Spinal cord (tissue), 10 donors: Measurements from ENCODE around the gene EPHB2. TPM values are rescaled to one million over a fixed set of nuclear protein-coding genes. Genes with fewer than 3 reads are reported as not detected.
A peak's percentile ranks its signal among the peaks of the same experiment; 100 is the strongest.

Experiments
- DNase-seq, 6 donors: peaks; one replicate each; pipeline versions ENCODE4 v3.0.0 to v3.0.0-alpha.2; 2013 to 2015; ENCODE audit warnings: low spot score in 6 of 6, low read depth in 4 of 6
- H3K27ac ChIP-seq: one replicate; pipeline ENCODE4 v1.5.1; 2013; ENCODE audit warnings: low read depth, low read length, control low read depth
- H3K27me3 ChIP-seq: one replicate; pipeline ENCODE4 v1.6.1; 2013; ENCODE audit warnings: low read length; ENCODE audit not compliant: control insufficient read depth, insufficient read depth
- H3K36me3 ChIP-seq: one replicate; pipeline ENCODE4 v1.6.1; 2013; ENCODE audit warnings: low read length; ENCODE audit not compliant: control insufficient read depth, insufficient read depth
- H3K4me1 ChIP-seq: one replicate; pipeline ENCODE4 v1.6.1; 2013; ENCODE audit warnings: low read length; ENCODE audit not compliant: control insufficient read depth, insufficient read depth
- H3K4me3 ChIP-seq: one replicate; pipeline ENCODE4 v1.5.1; 2013; ENCODE audit warnings: low read depth, low read length, control low read depth
- H3K9me3 ChIP-seq: one replicate; pipeline ENCODE4 v1.6.1; 2013; ENCODE audit warnings: low read length; ENCODE audit not compliant: control insufficient read depth, insufficient read depth
- WGBS: methylation state at CpG from one replicate; pipeline ENCODE4 v1.1.5; 2013; ENCODE audit warnings: missing lambda C conversion rate; ENCODE audit not compliant: insufficient coverage; 5-methylcytosine and 5-hydroxymethylcytosine counted together
- polyA plus RNA-seq, 2 donors: library from polyadenylated mRNA; unstranded; fragments of 120-200 nt; gene quantifications; one replicate each; pipeline ENCODE4 v1.2.1, GENCODE V29; 2013; ENCODE audit not compliant: insufficient read length in 2 of 2
- total RNA-seq, 2 donors: library from RNA; depleted of rRNA in 1 of 2; stranded (reverse); fragments of 120-200 nt in 1 of 2; fragments of >200 nt in 1 of 2; gene quantifications; one replicate each; pipeline versions ENCODE4 v1.2.3 to v1.2.4, GENCODE V29; 2013 to 2014
- donor health status: healthy.

Gene EPHB2
- total and polyA plus RNA-seq, 4 donors: 22.2 to 44.4 (median 33.3) TPM

DNA sequence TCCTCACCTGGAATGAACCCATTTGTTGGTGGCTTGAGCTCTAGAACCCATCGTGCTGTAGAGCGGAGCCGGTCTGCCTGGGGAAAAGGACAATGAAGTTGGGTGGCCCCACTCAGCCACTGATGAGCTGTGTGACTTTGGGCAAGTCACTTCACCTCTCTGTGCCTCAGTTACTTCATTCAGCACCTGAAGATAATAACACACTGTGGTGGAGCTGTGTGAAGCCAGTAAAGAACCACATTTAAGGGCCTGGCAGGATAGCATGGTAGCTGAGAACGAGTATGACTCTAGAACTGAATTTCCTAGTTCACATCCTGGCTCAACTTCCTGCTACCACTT, 37.1 kb downstream of the EPHB2 start:
- Histone ChIP-seq H3K9me3 (no peaks in the 10 kb centered on the region), H3K27ac (no peak overlapping the region), H3K4me1 (no peaks in the 10 kb centered on the region), H3K4me3 (no peak overlapping the region), H3K36me3 (peaks cover 6% of the 10 kb centered on the region), H3K27me3 (no peaks in the 10 kb centered on the region)
- no peak for DNase-seq
- 100% methylated on average over 1 of the region's 4 CpGs for WGBS

DNA sequence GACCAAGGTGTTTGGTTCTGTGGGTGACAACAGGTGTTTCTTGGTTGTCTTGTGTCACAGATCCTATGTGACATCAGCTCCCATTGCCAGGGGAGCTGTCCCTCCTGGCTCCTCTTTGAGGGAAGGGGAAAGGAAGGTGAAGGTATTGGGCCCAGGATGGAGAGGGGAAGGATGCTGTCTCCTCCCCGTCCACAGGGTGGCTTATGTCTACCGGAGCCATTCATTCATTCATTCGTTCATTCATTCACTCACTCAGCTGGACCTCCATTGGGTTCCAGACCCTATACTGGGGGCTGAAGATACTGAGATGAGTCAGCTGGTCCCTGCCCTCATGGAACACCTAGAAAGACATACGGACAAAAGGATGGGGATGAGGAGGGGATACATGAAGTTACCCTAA, 38.9 kb downstream of the EPHB2 start:
- Histone ChIP-seq H3K4me3 (no peak overlapping the region), H3K36me3 (peaks cover 9% of the 10 kb centered on the region), H3K27ac (no peak overlapping the region), H3K4me1 (peaks cover 9% of the 10 kb centered on the region), H3K9me3 (no peaks in the 10 kb centered on the region), H3K27me3 (no peaks in the 10 kb centered on the region)
- WGBS: no CpG with 5 or more reads among the region's 4 CpGs
- DNase-seq: no peak

GRCh38 chr1:22749919-22750684, 39.5 kb downstream of the EPHB2 start:
- no peak overlapping the region for H3K27ac ChIP-seq
- no peaks in the 10 kb centered on the region for H3K27me3 ChIP-seq

DNA sequence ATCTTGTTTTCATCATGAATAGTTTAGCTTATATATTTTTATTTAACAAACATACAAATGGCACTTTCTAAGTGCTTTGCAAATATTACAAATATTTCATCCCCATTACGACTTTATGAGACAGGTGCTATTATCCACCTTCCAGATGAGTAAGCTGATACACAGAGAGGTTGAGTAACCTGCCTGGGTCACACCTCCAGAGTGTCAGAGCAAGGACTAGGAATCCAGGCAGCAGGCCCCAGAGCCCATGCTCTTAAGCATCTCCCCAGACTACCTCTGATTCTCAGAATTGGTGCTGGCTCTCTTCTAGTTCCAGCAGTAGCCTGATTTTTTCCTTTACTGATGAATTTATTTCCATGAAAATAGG, 40.0 kb downstream of the EPHB2 start:
- Histone ChIP-seq H3K36me3 (peaks cover 9% of the 10 kb centered on the region), H3K27ac (no peak overlapping the region), H3K4me1 (peaks cover 9% of the 10 kb centered on the region), H3K9me3 (no peaks in the 10 kb centered on the region), H3K4me3 (no peak overlapping the region), H3K27me3 (no peaks in the 10 kb centered on the region)
- no CpG with 5 or more reads among the region's 1 CpG for WGBS
- DNase-seq: no peak

More at GRCh38 chr1:22749919-22750684, 39.5 kb downstream of the EPHB2 start:
- Histone ChIP-seq H3K4me3 (no peak overlapping the region), H3K4me1 (peaks cover 9% of the 10 kb centered on the region), H3K9me3 (no peaks in the 10 kb centered on the region), H3K36me3 (peaks cover 9% of the 10 kb centered on the region)
- 39% methylated on average over 4 of the region's 5 CpGs for WGBS
- no peak for DNase-seq

DNA sequence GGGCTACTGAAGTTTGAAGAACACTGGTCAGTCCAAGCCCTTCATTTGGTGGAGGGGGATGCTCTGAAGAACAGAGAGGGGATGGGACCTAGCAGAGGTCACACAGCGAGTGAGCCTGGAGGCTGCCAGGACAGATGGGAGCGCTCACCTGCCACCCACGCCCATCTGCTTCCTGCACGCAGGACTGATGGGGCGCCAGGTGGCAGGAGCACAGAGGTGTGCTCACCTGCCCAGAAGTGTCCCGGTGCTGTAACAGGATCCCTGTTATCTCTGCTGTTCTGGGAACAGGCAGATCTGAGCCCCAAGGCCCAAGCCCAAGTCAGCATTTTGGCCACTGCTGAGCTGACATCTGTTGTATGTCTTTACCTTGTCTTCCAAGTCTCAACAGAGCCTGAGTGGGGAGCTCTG, 40.5 kb downstream of the EPHB2 start:
- Histone ChIP-seq H3K27ac (no peak overlapping the region), H3K4me3 (no peak overlapping the region), H3K36me3 (peaks cover 9% of the 10 kb centered on the region), H3K27me3 (no peaks in the 10 kb centered on the region), H3K9me3 (no peaks in the 10 kb centered on the region), H3K4me1 (peaks cover 14% of the 10 kb centered on the region)
- 85% methylated on average over 6 of the region's 6 CpGs for WGBS
- no peak for DNase-seq

- Histone ChIP-seq H3K9me3 (no peaks in the 10 kb centered on the region), H3K4me1 (peaks cover 18% of the 10 kb centered on the region), H3K36me3 (peaks cover 9% of the 10 kb centered on the region), H3K4me3 (no peak overlapping the region), H3K27ac (no peak overlapping the region), H3K27me3 (no peaks in the 10 kb centered on the region)
- no CpG with 5 or more reads among the region's 1 CpG for WGBS
- no peak for DNase-seq
Observed at GRCh38 chr1:22752339-22752738, 41.7 kb downstream of the EPHB2 start.

- Histone ChIP-seq H3K27ac (peak overlapping the region; percentile 6), H3K4me1 (peaks cover 18% of the 10 kb centered on the region), H3K27me3 (no peaks in the 10 kb centered on the region), H3K36me3 (peaks cover 6% of the 10 kb centered on the region), H3K4me3 (no peak overlapping the region), H3K9me3 (no peaks in the 10 kb centered on the region)
- 73% methylated on average over 8 of the region's 12 CpGs for WGBS
- peak in 2 of 6 donors; percentile 25 to 44 for DNase-seq
Observed at GRCh38 chr1:22753481-22753971, 42.9 kb downstream of the EPHB2 start.

DNA sequence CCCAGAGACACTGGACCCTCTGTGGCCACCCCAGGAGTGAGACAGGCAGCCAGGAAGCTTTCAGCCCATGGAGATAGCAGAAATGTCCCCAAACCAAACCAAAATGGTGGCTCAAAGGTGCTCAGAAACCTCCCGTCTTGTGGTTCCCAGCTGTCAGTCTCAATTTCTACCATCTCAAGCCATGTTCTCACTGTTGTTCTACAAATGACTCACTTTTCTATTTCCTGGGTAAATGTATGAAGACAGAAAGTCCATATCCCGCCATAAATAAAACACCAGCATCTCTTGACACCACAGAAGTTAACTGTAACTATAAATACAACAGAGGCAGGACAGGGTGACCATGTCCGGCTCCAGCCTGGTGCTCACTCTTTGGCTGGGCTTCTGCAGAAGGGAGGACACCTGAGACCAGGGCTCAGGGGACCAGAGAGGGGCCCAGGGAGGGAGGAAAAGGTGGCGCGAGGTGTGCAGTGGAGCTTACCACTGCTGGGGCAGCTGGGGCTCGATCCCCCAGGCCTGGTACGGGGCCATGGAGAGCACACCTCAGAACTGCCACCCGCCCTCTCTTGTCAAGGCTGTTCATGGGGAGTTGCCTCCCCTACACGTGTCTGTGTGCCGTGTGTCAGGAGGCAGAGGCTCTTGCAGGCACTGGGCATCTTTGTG, 43.6 kb downstream of the EPHB2 start:
- WGBS: 96% methylated on average over 4 of the region's 10 CpGs
- DNase-seq: no peak
- H3K27me3 ChIP-seq: no peaks in the 10 kb centered on the region
- peaks cover 6% of the 10 kb centered on the region for H3K36me3 ChIP-seq
- no peaks in the 10 kb centered on the region for H3K9me3 ChIP-seq
- peaks cover 18% of the 10 kb centered on the region for H3K4me1 ChIP-seq
- no peak overlapping the region for H3K4me3 ChIP-seq
- H3K27ac ChIP-seq: peak overlapping the region; percentile 6

DNA sequence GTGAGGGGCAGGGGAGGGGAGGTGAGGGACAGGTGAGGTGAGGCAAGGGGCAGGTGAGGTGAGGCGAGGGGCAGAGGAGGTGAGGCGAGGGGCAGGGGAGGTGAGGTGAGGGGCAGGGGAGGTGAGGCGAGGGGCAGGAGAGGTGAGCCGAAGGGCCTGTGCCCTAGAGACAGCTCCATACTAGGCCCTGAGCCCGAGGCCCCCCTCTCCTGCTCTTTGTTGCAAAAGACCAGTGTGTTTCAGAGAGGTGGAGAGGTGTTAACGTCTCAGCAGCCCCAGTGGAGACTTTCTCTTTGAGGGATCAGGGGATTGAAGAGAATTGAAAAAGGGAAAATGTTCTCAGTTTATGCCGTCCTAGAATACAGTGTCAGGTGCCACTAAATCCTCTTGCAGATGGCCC, 44.2 kb downstream of the EPHB2 start:
- Histone ChIP-seq H3K27me3 (no peaks in the 10 kb centered on the region), H3K27ac (no peak overlapping the region), H3K36me3 (peaks cover 6% of the 10 kb centered on the region), H3K9me3 (no peaks in the 10 kb centered on the region), H3K4me3 (no peak overlapping the region), H3K4me1 (peaks cover 18% of the 10 kb centered on the region)
- 59% methylated on average over 7 of the region's 7 CpGs for WGBS
- no peak for DNase-seq

DNA sequence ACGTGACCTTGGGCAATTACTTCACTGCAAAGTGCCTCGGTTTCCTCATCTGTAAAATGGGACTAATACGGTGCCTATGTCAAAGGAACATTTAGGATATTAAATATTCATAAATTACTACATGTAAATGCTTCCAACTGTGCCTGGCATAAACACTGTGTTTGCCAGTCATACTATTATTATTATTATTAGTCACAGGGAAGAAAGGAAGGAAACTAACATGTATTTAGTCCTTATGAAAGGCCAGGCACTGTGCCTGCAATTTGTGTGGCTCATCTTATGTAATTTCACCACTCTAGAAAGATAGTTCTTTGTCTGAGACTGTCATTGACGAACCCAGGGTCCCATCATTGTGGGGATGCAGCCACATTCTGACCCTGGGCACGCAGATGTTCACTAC, 45.0 kb downstream of the EPHB2 start:
- DNase-seq: no peak
- peaks cover 6% of the 10 kb centered on the region for H3K36me3 ChIP-seq
- WGBS: 44% methylated on average over 3 of the region's 5 CpGs
- no peaks in the 10 kb centered on the region for H3K9me3 ChIP-seq
- H3K27me3 ChIP-seq: no peaks in the 10 kb centered on the region
- no peak overlapping the region for H3K4me3 ChIP-seq
- H3K27ac ChIP-seq: no peak overlapping the region
- H3K4me1 ChIP-seq: peaks cover 25% of the 10 kb centered on the region
